HG02885 (cell line): Measurements from ENCODE around the gene A4GALT.
"Not testable (repeated sequence)": the region's sequence is repeated elsewhere in the genome, so short reads cannot be mapped to it uniquely, and the experiment has no call there.

Source experiments
- ATAC-seq: cut with Tn5 transposase; IDR thresholded peaks from one replicate; pipeline ENCODE4 v1.9.1; 2021; ENCODE audit warnings: mild to moderate bottlenecking; ENCODE audit not compliant: unreplicated experiment, poor library complexity

A4GALT gene

DNA sequence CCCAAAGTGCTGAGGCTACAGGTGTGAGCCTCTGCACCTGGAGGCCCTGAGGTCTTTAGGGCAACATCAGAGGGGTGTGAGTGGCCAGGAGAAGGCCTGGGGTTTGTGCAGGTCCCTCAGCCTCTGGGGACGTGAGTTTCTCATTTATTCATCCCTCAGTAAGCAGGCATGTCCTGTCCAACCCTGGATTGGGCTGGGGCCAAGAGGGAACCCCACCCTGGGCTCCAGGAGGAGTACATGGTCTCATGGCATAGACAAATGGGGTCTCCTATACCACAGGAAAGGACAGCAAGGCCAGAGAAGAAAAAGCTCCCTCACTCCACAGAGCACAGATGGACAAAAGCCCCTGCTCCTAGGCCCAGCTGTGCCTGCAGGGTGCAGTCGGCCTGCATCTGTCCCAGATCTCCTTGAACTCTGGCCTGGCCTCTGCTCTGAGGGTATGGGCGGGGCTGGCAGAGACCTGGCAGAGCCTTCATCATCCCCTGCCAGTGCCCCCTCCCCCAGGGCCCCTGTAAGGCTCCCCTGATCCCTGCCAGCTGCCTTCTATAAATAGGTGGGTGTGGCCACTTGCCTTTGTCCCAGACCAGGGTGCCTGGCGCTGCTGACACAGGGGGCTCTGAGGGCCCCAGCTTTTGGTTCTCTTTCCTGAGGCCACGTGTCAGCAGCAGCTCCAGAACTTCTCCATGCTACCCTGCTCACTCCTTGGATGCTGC lies 34.6 kb downstream of the A4GALT start:
- no peak for ATAC-seq

- ATAC-seq: no peak
These were observed 36.0 kb downstream of the A4GALT start for GRCh38 chr22:42684462-42685195.

GRCh38 chr22:42683578-42684283 lies 36.9 kb downstream of the A4GALT start:
- no peak for ATAC-seq

DNA sequence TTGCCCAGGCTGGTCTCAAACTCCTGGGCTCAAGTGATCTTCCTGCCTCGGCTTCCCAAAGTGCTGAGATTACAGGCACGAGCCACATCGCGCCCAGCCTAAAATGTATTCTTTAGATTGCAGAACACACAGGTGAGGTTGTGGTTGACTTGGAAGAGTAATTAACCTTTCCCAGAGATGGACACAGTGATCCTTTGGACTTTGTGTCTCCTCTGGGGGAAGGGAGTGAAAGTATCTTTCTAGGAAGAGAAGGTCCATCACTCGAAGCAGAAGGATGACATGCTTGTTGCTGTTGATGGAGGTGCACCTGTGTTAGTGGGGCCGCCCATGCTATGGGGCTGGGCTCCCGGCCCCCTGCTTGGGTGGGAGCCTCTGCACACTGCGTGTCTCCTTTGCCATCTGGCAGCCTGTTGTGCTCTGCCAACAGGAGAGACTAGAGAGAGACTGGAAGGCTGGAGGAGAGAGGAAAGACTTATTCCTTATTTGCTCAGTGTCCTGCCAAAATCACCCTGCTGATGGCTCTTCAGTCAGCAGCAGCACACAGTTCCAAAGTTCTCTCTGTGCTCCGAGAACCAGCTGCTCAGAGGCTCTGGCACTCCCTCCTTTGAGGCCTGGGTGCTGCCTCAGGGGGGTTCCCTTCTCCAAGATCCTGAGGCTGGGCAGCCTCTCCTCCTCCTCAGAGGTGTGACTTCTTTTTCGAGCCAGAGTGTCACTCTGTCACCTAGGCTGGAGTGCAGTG lies 38.4 kb downstream of the A4GALT start:
- ATAC-seq: no peak

DNA sequence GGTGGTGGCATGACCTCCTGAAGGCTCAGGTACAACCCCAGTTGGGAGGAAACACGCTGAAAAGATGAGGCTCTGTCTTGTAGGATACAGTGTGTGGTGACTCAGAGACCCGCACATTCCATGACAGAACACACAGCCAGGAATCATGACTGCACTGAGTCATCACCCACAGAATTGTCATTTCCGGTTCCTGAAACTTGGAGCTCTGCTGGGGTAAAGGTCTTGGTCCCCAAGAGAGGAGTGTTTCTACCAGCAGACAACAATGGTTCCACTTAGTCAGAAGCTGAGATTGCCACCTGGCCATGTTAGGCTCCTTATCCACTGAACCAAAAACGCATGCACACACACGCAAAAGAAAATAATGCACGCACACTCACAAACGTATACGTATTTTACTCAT lies 40.0 kb downstream of the A4GALT start:
- no peak for ATAC-seq

DNA sequence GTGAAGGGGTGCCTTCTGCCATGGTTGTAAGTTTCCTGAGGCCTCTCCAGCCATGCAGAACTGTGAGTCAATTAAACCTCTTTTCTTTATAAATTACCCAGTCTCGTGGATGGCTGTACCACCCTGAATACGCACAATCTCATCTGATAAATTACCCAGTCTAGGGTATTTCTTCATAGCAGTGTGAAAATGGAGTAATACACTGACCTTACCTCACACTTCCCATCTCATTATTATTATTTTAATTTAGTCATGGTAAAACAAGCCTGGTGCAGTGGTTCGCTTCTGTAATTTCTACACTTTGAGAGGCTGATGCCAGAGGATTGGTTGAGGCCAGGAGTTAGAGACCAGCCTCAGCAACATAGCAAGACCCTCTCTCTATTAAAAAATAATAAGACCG lies 41.0 kb downstream of the A4GALT start:
- ATAC-seq: no peak

GRCh38 chr22:42678894-42679293 lies 41.8 kb downstream of the A4GALT start:
- no peak for ATAC-seq

DNA sequence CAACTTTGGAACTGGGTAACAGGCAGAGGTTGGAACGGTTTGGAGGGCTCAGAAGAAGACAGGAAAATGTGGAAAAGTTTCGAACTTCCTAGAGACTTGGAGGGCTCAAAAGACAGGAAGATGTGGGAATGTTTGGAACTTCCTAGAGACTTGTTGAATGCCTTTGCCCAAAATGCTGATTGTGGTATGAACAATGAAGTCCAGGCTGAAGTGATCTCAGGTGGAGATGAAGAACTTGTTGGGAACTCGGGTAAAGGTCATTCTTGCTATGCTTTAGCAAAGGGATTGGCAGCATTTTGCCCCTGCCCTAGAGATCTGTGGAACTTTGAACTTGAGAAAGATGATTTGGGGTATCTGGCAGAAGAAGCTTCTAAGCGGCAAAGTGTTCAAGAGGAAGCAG lies 42.7 kb downstream of the A4GALT start:
- not testable (repeated sequence) for ATAC-seq

- no peak for ATAC-seq
These were observed 44.5 kb downstream of the A4GALT start for GRCh38 chr22:42676059-42676607.

- ATAC-seq: no peak
These were observed 46.7 kb downstream of the A4GALT start for GRCh38 chr22:42673898-42674401.

GRCh38 chr22:42673071-42673470 lies 47.6 kb downstream of the A4GALT start:
- not testable (repeated sequence) for ATAC-seq

GRCh38 chr22:42670921-42671709 lies 49.6 kb downstream of the A4GALT start:
- no peak for ATAC-seq

DNA sequence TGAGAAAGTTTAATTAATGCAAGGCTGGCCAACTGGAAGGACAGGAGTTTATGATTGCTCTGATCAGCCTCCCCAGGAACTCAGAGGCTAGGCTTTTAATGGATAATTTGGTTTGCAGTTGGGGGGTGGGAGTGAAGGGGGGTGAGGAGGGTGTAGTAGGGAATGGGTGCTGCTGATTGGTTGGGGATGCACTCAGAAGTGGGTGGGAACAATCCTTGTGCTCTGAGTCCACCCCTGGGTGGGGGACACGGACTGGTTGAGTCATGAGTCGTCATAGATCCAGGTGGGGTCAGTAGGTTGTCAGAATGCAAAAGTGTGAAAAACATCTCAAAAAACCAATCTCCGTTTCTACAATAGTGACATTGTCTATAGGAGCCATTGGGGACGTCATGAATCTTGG lies 50.6 kb downstream of the A4GALT start:
- no peak for ATAC-seq

DNA sequence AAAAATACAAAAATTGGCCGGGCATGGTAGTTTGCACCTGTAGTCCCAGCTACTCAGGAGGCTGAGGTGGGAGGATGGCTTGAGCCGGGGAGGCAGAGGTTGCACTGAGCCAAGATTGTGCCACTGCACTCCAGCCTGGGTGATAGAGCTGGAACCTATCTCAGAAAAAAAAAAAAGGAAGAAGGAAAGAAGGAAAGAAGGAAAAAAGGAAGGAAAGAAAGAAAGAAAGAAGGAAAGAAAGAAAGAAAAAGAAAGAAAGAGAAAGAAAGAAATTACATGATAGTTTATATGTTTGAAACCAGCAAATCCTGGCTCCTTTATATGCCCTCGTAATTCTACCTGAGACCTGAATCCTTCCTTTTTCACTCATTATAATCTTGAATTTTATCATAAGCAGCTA lies 54.3 kb downstream of the A4GALT start:
- not testable (repeated sequence) for ATAC-seq

DNA sequence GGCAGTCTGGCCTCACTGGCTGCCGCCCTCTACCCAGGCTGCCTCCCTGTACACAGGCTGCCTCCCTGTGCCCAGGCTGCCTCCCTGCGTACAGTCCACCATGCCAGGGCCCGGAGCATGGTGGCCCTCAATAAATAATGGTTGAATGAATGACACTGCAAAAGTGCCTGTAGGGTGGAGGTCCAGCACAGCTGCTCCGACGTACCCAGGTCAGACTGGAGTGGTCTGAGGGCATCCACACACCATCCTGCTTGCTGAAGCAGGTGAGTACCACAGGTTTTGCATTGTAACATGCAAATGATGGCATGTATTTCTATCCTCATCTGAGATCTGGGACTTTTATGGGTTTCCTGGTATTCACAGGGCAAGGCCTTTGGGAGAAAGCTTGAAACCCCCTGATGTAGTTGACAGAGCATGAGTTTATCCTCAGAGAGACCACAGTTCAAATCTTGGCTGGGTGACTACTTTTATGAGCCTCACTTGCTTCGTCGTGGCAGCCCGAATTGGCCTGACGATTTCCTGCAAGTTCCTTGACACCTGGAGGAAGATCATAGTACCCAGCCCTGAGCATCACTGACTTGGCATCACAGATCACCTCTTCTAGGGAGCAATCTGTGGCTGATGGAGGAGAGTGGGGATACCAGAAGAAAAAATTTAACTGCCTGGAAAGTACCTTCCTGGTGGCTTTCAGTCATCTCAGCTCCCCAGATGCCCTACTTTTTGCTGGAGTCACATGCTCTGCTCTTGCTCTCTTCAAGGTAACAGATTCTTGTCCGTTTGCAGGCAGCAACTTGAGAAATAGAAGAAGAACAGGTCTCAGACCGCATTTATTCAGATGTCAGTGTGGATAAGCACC lies 55.5 kb downstream of the A4GALT start:
- no peak for ATAC-seq

GRCh38 chr22:42661985-42662831 lies 58.5 kb downstream of the A4GALT start:
- no peak for ATAC-seq

DNA sequence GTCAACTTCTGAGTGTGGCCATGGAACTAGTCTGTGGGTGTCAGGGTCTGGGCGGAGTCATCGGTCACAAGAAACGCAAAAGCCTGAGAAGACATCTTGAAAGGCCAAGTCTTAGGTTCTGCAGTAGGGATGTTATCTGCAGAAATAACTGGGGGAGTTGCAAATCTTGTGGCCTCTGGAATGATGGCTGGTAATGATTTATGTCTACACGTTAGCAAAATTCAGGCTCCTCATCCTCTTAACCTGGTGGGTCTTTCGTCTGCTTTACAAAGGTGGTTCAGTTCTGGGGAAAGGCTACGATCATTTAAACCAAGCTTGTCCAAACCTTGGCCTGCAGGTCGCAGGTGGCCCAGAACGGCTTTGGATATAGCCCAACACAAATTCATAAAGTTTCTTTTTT lies 64.1 kb downstream of the A4GALT start:
- no peak for ATAC-seq

DNA sequence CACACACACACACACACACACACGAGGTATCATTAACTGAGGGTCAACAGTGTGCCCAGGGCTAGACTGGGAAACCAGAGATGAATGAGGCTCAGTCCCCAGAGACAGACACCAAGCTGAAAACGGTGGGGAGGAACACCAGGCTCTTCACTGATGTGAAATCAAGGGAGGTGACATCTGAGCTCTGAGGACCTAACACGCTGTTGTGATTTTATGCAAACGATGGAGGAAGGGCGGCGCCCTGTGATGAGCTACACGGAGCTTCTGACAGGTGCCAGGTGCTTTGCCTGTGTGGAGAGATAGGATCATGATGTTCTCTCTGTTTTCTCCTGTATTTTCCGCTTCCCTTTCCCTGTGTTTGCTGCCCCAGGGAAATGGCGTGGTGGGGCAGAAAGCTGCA lies 65.0 kb downstream of the A4GALT start:
- ATAC-seq: no peak
